ENCODE data around the gene SEMA4D.
A peak's percentile ranks its signal among the peaks of the same experiment; 100 is the strongest.

The SEMA4D gene

DNA sequence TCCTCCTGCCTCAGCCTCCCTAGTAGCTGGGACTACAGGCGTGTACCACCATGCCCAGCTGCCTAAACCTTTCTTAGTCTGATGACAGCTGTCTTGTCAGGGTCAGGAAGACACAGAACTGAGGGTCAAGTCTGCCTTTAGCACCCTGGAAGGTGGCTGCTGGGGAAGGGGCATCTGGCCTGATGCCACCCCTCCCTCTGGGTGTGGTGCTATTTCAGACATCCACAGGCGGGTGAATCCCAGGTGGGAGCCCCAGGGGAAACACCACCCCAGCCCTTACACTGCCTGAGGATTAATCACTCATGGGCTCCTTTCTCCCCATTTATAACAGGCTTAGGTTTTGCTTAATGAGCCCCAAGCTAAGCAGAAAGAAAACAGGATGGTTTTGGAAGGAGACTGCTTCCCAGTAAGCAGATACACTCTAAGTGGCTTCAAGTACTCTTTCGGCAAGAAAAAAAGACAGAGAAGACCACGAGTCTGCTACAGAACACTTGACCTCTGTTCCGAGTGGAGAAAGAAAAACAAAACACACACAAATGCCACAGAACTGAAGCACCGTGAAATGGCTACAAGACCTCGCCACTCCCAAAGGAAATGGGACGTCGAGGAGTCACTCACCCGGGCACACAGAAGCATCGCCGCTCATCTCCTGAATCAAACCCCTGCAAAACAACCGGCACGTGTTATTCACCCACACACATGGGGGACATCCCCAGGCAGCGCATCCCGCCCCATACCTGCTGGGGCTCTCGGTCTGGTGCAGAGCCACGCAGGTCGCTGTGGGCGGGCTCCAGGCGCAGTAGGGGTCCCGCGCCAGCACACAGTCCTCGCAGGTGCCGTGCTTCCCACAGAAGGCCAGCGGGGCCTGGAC lies 117.2 kb downstream of the SEMA4D start:
- no peak for FAIRE-seq

- no peak for FAIRE-seq
Measured at GRCh38 chr9:89379508-89380115, 118.3 kb downstream of the SEMA4D start.

GRCh38 chr9:89379031-89379430 lies 118.9 kb downstream of the SEMA4D start:
- FAIRE-seq: no peak

GRCh38 chr9:89378541-89378940 lies 119.4 kb downstream of the SEMA4D start:
- no peak for FAIRE-seq

DNA sequence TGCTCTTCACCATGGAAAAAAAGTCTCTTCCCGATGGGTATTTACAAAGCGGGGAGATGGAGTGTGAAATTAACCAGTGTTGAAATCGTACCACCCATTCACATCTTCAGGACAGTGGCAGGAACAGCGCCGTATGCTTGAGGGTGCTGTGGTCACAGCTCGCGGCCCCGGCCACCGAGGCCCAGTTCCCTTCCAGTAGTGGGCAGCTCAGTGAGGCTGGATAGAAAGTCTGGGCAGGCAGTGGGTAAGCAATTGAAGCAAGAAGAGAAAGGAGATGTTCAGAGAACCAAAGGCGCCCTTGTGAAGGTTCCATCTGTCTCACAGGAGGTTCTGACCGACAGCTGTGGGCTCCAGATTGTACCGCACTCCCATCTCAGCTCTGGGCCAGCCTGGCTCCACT lies 120.5 kb downstream of the SEMA4D start:
- no peak for FAIRE-seq

- FAIRE-seq: no peak
Measured at GRCh38 chr9:89376741-89377351, 121.1 kb downstream of the SEMA4D start.

DNA sequence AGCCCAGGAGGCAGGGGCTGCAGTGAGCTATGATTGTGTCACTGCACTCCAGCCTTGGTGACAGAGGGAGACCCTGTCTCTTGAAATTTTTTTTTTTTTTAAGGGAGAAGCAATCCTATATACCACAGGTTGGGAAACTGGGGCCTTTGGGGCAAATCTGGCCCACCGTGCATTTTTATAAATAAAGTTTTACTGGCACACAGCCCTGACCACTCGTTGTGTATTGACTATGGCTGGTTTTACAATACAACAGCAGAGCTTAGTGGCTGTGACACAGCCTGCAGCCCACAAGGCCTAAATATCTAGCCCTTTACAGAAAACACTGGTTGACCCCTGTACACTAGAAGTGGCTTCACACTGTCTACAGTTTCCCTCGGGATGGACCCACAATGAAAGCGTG lies 121.6 kb downstream of the SEMA4D start:
- FAIRE-seq: no peak

DNA sequence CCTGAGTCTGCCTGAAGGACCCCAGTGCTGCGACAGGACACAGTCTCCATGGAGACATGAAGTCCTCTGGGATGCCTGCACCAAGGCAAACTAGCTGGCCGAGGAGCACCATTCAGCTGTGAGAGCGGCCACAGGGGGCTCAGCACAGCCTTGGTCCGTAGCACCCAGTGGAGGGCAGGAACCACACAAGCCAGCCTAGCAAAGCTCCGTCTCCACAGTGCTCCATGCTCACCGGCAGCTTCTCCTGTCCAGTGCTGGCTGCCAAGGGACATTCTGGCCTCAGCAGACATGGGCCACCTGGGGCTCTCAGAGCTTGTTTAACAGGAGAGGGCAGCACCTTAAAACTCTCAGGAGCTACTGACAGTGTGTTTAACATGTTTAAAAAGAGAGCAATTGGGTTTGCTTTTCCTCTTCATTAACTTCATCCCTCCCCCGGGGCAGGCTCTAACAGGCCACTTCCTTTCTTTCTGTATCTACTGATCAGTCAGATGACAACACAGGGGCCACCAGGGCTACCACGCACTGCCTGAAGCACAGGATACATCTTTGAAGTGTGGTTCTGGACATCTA lies 122.6 kb downstream of the SEMA4D start:
- FAIRE-seq: no peak

DNA sequence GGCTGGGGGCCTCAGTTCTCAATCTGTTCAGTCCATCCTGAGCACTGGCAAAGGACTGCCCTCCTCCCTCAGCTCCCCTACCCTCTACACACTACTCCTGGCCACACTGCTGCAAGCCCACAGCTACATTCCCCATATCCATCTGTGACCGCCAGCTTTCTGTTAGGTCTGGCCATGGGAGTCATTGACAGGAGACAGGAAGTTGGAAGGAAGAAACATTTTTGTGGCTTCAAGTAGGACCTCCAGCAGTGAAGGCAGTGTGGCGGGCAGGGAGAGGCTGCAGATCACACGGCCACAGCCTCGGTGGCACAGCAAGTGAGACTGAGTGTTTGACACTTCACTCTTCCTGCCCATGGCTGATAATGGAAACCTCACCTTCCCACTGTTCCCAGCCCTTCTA lies 123.7 kb downstream of the SEMA4D start:
- no peak for FAIRE-seq

- FAIRE-seq: no peak
Measured at GRCh38 chr9:89372979-89373378, 124.9 kb downstream of the SEMA4D start.

- no peak for FAIRE-seq
Measured at GRCh38 chr9:89372230-89372816, 125.6 kb downstream of the SEMA4D start.

- peak; percentile 55 for FAIRE-seq
Measured at GRCh38 chr9:89371791-89372190, 126.1 kb downstream of the SEMA4D start.

- FAIRE-seq: no peak
Measured at GRCh38 chr9:89370593-89370992, 127.3 kb downstream of the SEMA4D start.

GRCh38 chr9:89368978-89369377 lies 128.9 kb downstream of the SEMA4D start:
- no peak for FAIRE-seq

- no peak for FAIRE-seq
Measured at GRCh38 chr9:89368550-89368949, 129.4 kb downstream of the SEMA4D start.

DNA sequence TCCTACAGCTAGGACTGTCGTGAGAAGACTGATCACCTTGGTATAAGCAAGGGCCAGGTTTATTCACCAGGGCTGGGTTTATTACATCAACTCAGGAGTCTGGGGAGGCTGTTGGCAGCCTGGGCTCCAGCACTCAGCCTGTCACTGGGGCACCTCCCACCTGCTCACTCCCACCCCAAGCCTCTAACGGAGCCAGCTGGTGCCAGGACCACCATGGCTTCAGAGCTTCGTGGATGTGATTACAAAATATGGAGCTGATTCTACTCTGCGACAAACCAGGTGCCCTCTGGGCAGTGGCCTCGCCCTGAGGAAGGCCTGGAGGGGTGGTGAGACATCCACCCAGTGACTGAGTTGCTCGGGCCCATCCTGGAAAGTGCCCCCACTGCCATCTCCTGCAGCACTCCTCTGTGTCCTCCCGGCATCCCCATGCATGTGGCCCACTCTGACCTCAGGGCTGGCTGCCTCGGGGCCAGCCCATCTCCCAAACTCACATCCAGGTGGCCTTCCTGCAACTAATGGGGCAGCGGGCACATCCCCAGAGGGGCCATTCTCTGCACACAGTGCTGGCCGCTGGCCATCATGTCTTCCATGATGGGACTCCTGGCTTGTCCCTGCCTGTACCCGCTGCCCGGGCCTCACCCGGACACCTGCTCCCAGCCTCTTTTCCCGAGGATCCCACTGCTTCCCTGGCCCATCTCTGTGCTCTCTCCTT lies 130.0 kb downstream of the SEMA4D start:
- no peak for FAIRE-seq

DNA sequence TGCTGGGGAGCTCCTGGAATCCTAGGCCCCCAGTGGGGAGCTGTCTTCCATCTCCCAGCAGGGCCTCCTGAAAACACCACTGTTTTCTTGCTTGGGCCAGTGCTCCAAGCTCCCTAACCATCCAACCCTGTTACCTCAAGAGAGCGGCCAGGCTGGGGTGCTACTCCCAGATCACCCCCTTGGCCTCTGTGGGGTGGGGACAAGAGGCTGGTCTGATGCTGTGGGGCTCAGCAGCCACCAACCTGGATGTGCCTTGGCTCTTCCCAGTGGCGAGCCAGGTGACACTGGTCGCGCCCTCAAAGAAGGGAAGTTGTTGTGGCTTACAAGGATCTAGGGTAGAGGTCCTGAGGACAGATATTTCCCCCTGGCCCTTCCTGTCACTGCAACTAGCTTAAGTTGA lies 130.6 kb downstream of the SEMA4D start:
- FAIRE-seq: no peak

DNA sequence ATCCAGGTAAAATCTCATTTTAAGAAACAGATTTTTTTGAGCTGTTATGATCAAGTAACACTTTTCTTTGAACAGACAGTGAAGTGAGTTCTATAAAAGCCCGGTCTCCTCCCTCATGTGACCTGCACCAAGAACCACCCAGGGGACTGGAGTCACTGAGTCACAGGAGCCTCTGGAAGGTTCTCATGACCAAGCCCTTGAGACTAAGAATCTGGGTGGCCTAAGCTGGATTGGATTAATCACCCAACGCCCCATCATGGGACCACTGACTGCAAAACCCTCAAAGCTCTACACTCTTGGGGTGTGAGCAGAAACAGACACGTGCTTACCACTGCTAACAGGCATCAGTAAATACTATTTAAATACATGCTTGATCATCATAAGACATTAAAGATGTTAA lies 131.2 kb downstream of the SEMA4D start:
- no peak for FAIRE-seq

- FAIRE-seq: no peak
Measured at GRCh38 chr9:89365532-89365912, 132.4 kb downstream of the SEMA4D start.

DNA sequence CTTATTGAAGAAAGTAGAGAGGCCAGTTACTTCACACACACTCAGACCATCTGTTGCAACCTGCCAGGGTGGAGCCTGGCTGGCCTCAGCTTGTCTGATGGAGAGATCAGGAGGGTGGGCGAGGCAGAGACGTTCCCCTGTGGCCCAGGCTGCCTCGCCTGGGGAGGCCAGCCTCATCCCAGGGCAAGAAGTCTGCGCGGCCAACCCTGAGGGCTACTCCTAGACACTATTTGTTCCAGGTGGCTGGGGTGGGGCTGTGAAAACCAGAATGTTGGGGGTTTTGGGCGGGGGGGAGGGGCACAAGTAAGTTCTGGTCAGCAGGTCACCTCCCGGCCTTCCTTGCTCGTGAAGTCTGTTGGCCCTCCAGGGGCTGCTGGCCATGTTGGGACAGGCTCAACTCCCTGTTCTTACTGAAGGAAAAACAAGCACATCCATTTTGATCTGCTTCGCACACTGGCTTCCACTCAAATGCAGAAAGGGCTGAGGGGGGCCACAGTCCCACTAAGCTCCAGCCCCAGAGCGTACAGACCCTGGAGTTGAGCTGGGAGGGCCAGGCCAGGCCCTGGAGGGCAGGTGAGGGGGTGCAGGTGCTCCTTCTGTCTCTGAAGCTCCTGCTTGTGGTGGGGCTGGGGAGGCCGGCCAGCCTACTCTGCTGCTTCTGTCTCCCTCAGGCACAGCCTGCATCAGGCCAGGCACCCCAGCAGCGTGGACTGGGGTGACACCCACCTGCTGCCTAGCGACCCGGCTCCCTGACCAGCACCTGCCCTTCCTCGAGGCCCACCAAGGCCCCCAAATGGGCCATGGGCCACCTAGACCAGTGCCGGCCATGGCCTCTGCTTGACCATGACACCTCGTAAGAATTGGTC lies 133.0 kb downstream of the SEMA4D start:
- no peak for FAIRE-seq

DNA sequence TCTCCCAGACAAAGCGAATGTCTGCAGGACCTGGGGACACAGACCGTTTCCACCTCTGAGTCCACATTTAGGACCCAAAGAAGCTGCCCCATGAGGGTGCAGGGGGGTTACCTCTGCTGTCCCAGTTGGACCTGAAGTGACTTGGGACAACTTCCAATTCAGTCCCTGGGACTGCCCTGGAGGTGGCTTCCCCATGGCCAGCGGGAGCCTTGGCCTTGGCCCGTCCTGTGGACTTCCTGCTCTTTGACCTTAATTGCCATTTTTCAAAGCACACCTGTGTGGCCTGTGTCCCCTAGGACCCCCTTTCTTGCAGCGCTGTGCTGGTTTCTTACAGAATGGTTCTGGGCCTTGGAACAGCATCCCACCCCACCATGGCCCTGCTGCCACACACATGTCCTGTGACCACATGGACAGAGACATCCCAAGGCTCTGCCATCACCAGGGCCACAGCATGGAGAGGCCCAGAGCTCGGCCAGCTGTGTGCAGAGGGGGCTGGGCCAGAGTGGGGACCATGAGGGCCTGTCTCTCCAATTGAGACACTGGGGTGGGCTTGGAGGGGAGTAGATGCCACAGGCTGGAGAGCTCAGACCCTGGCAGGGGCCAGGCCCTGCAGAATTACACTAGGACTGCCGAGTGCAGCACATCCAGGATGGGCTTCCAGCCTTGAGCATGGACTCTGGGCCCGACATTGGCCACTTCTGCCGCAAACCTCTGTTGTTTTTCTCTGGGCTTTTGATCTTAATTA lies 133.8 kb downstream of the SEMA4D start:
- FAIRE-seq: no peak
